Lung (tissue), 12 donors: ENCODE measurements around the gene B4GAT1. TPM values are rescaled to one million over a fixed set of nuclear protein-coding genes. Genes with fewer than 3 reads are reported as not detected.
"Not testable (repeated sequence)": the region's sequence is repeated elsewhere in the genome, so short reads cannot be mapped to it uniquely, and the experiment has no call there.

Source experiments
- ATAC-seq: fragments of 200-7000 bp; cut with Tn5 transposase; one replicate; pipeline ENCODE4 v1.9.1; 2020; ENCODE audit warnings: moderate number of reproducible peaks; ENCODE audit not compliant: insufficient read depth, low FRiP score
- DNase-seq, 3 donors: peaks; one replicate each; pipeline ENCODE4 v3.0.0-alpha.2; 2013 to 2017
- H3K27ac ChIP-seq, 2 donors: one replicate each; pipeline ENCODE4 v1.5.1; 2013; ENCODE audit warnings: mild to moderate bottlenecking in 2 of 2, moderate library complexity in 2 of 2, control low read depth in 1 of 2, inconsistent platforms in 1 of 2, low read depth in 1 of 2, low read length in 1 of 2
- H3K27me3 ChIP-seq, 3 donors: one replicate each; pipeline ENCODE4 v1.5.1; 2013; ENCODE audit warnings: low read length in 2 of 3; ENCODE audit not compliant: control insufficient read depth in 3 of 3, insufficient read depth in 3 of 3
- H3K36me3 ChIP-seq, 4 donors: one replicate each; pipeline ENCODE4 v1.5.1; 2013; ENCODE audit warnings: low read length in 4 of 4, mild to moderate bottlenecking in 1 of 4, moderate library complexity in 1 of 4; ENCODE audit not compliant: control insufficient read depth in 4 of 4, insufficient read depth in 4 of 4
- H3K4me1 ChIP-seq, 5 donors: one replicate each; pipeline ENCODE4 v1.5.1; 2013; ENCODE audit warnings: low read length in 5 of 5, mild to moderate bottlenecking in 2 of 5, moderate library complexity in 1 of 5; ENCODE audit not compliant: control insufficient read depth in 5 of 5, insufficient read depth in 5 of 5
- H3K4me3 ChIP-seq: one replicate; pipeline ENCODE4 v1.5.1; 2013; ENCODE audit warnings: mild to moderate bottlenecking, control low read depth, moderate library complexity
- H3K9ac ChIP-seq, 2 donors: one replicate each; pipeline ENCODE4 v1.5.1; 2013; ENCODE audit warnings: low read length in 2 of 2, control low read depth in 1 of 2; ENCODE audit not compliant: insufficient read depth in 1 of 2
- H3K9me3 ChIP-seq, 4 donors: one replicate each; pipeline ENCODE4 v1.5.1; 2013; ENCODE audit warnings: low read length in 3 of 4, mild to moderate bottlenecking in 1 of 4, moderate library complexity in 1 of 4; ENCODE audit not compliant: control insufficient read depth in 4 of 4, insufficient read depth in 3 of 4
- CTCF ChIP-seq: IDR thresholded peaks from 2 replicates; pipeline ENCODE4 v1.5.1; 2012; ENCODE audit warnings: mild to moderate bottlenecking; ENCODE audit errors: control extremely low read depth, extremely low read depth
- WGBS, 2 donors: extraction: QIAGEN DNeasy Blood & Tissue Kit; methylation state at CpG; one replicate each; pipeline ENCODE4 v1.1.7; 2013; 5-methylcytosine and 5-hydroxymethylcytosine counted together
- polyA plus RNA-seq, 2 donors: library from polyadenylated mRNA; stranded (reverse); fragments of 200-250 nt; gene quantifications; one replicate each; pipeline ENCODE4 v1.2.1, GENCODE V29; 2013
- total RNA-seq, 2 donors: library from RNA; depleted of rRNA in 1 of 2; stranded (reverse); fragments of >200 nt in 1 of 2; gene quantifications; one replicate each; pipeline ENCODE4 v1.2.1, GENCODE V29; 2014 to 2021
- donor health status: control.
- donor health status: control.
- donor health status: Bipolar disorder and iron deficiency.
- donor health status: healthy.
- donor health status: DM: yes; HTN: yes; CAD: no.

Gene B4GAT1
- total and polyA plus RNA-seq, 4 donors: 18.2 to 28.0 (median 24.0) TPM

GRCh38 chr11:66388780-66389386 is 41.5 kb upstream of the B4GAT1 start:
- Histone ChIP-seq H3K9ac (no peak overlapping the region), H3K9me3 (no peaks in the 10 kb centered on the region), H3K27ac (no peak overlapping the region), H3K4me3 (no peak overlapping the region), H3K4me1 (no peaks in the 10 kb centered on the region), H3K27me3 (peaks cover 0 to 2% (median 0%) of the 10 kb centered on the region in 3 donors), H3K36me3 (no peaks in the 10 kb centered on the region)
- no peak for ATAC-seq
- TF ChIP-seq CTCF: peak; percentile 38
- 25 to 31% methylated on average over 8 of the region's 8 CpGs for WGBS, 2 donors
- DNase-seq: peak; percentile 54 to 70 (median 60)

GRCh38 chr11:66386171-66387069 is 39.0 kb upstream of the B4GAT1 start:
- ATAC-seq (peak; percentile 72), DNase-seq (peak; percentile 79 to 86 (median 80))
- Histone ChIP-seq H3K27ac (no peak overlapping the region), H3K4me3 (no peak overlapping the region), H3K27me3 (no peaks in the 10 kb centered on the region), H3K9me3 (no peaks in the 10 kb centered on the region), H3K36me3 (no peaks in the 10 kb centered on the region), H3K4me1 (no peaks in the 10 kb centered on the region), H3K9ac (peak overlapping the region in 1 of 2 donors; percentile 36)
- WGBS, 2 donors: 8% methylated on average over 20 of the region's 20 CpGs
- peak; percentile 72 for TF ChIP-seq CTCF

- DNase-seq, H3K9me3 ChIP-seq, H3K4me1 ChIP-seq, H3K9ac ChIP-seq, H3K27me3 ChIP-seq, H3K27ac ChIP-seq, ATAC-seq, H3K4me3 ChIP-seq, H3K36me3 ChIP-seq: not testable (repeated sequence)
- WGBS, 2 donors: 81 to 90% methylated on average over 13 of the region's 13 CpGs
Measured at GRCh38 chr11:66384316-66384715, 36.9 kb upstream of the B4GAT1 start.

- H3K36me3 ChIP-seq, H3K27ac ChIP-seq, H3K9me3 ChIP-seq, DNase-seq, ATAC-seq, H3K9ac ChIP-seq, H3K4me3 ChIP-seq, H3K27me3 ChIP-seq, H3K4me1 ChIP-seq: not testable (repeated sequence)
- WGBS, 2 donors: 22 to 26% methylated on average over 7 of the region's 7 CpGs
Measured at GRCh38 chr11:66380264-66380663, 32.8 kb upstream of the B4GAT1 start.

GRCh38 chr11:66373690-66374287 is 26.4 kb upstream of the B4GAT1 start:
- WGBS, 2 donors: 85 to 89% methylated on average over 9 of the region's 9 CpGs
- DNase-seq, H3K36me3 ChIP-seq, H3K9me3 ChIP-seq, H3K4me3 ChIP-seq, ATAC-seq, H3K9ac ChIP-seq: not testable (repeated sequence)
- peak overlapping the region in 1 of 2 donors; percentile 80 for H3K27ac ChIP-seq
- H3K27me3 ChIP-seq: peaks cover 0 to 28% (median 21%) of the 10 kb centered on the region in 3 donors
- peaks cover 0 to 10% (median 3%) of the 10 kb centered on the region in 5 donors for H3K4me1 ChIP-seq
